Uterus (tissue), 2 donors: ENCODE measurements around the gene ZNF302.

ENCODE experiments used
- POLR2A ChIP-seq, 2 donors: fragments of 450-650 bp; IDR thresholded peaks; one replicate each; pipeline ENCODE4 v1.6.1; 2016; ENCODE audit warnings: antibody characterized with exemption in 2 of 2, mild to moderate bottlenecking in 1 of 2, moderate library complexity in 1 of 2
- TF ChIP-seq, protein P1 (sequence below), 4 experiments: fragments of 200-600 bp in 2 of 4; fragments of 450-650 bp in 2 of 4; sonication (generic) in 2 of 4; IDR thresholded peaks; one replicate each; pipeline ENCODE4 v1.5.1; 2016 to 2019; ENCODE audit warnings: antibody characterized with exemption in 4 of 4, mild to moderate bottlenecking in 2 of 4, moderate library complexity in 1 of 4

DNA sequence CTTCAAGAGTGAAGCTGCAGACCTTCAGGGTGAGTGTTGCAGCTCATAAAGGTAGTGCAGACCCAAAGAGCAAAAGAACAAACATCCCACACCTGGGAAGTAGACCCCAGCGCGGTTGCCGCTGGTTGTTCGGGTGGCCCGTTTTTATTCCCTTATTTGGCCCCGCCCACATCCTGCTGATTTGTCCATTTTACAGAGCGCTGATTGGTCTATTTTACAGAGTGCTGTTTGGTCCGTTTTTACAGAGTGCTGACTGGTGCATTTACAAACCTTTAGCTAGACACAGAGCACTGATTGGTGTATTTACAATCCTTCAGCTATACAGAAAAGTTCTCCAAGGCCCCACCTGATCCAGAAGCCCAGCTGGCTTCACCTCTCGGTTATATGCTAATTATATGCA, 1.6 kb upstream of the ZNF302 start:
- no peak for TF ChIP-seq POLR2A (IDR thresholded peaks at IDR 0.05)
- TF ChIP-seq, protein P1, sequence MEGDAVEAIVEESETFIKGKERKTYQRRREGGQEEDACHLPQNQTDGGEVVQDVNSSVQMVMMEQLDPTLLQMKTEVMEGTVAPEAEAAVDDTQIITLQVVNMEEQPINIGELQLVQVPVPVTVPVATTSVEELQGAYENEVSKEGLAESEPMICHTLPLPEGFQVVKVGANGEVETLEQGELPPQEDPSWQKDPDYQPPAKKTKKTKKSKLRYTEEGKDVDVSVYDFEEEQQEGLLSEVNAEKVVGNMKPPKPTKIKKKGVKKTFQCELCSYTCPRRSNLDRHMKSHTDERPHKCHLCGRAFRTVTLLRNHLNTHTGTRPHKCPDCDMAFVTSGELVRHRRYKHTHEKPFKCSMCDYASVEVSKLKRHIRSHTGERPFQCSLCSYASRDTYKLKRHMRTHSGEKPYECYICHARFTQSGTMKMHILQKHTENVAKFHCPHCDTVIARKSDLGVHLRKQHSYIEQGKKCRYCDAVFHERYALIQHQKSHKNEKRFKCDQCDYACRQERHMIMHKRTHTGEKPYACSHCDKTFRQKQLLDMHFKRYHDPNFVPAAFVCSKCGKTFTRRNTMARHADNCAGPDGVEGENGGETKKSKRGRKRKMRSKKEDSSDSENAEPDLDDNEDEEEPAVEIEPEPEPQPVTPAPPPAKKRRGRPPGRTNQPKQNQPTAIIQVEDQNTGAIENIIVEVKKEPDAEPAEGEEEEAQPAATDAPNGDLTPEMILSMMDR (IDR thresholded peaks at IDR 0.05) = no peak
